PC-9 (cell line): ENCODE measurements around the gene MICAL2. TPM values are rescaled to one million over a fixed set of nuclear protein-coding genes. Genes with fewer than 3 reads are reported as not detected.
A peak's percentile ranks its signal among the peaks of the same experiment; 100 is the strongest.

ENCODE experiments used
- BruUV-seq: library from RNA; stranded (reverse); fragments of 400-500 nt; replicated peaks from 2 replicates; lab custom pipeline; 2021; lab: Mats Ljungman, UMichigan
- CTCF ChIA-PET: fragments of 300-600 bp; sonication (Branson Sonifier 250); formaldehyde crosslinking; loops from one replicate; lab custom pipeline; 2022; ENCODE audit warnings: antibody characterized with exemption; lab: Charles Lee
- POLR2A ChIA-PET: fragments of 300-600 bp; sonication (Branson Sonifier 250); formaldehyde crosslinking; loops from one replicate; lab custom pipeline; 2022; ENCODE audit warnings: antibody characterized with exemption; ENCODE audit not compliant: unreplicated experiment; lab: Charles Lee
- DNase-seq, 2 experiments: peaks; one replicate each; pipeline versions ENCODE4 v3.0.0 to v3.0.0-alpha.2; 2015 to 2022; ENCODE audit warnings: mixed read lengths in 1 of 2
- H2AFZ ChIP-seq: fragments of 200-600 bp; sonication (generic); 2 replicates; pipeline ENCODE4 v1.8.1; 2017; ENCODE audit warnings: antibody characterized with exemption
- H3F3A ChIP-seq: fragments of 200-600 bp; sonication (generic); 2 replicates; pipeline ENCODE4 v1.8.1; 2017; ENCODE audit warnings: antibody characterized with exemption, mild to moderate bottlenecking, low read depth; ENCODE audit not compliant: insufficient read depth
- H3K27ac ChIP-seq: fragments of 200-600 bp; sonication (generic); 2 replicates; pipeline ENCODE4 v1.6.1; 2016; ENCODE audit warnings: mixed run types
- H3K27me3 ChIP-seq: fragments of 200-600 bp; sonication (generic); 2 replicates; pipeline ENCODE4 v1.6.1; 2016; ENCODE audit warnings: low read depth, mixed run types; ENCODE audit not compliant: insufficient read depth
- H3K36me3 ChIP-seq: fragments of 200-600 bp; sonication (generic); 2 replicates; pipeline ENCODE4 v1.6.1; 2016; ENCODE audit warnings: low read depth, mixed run types
- H3K4me1 ChIP-seq: fragments of 200-600 bp; sonication (generic); replicated peaks from 2 replicates; pipeline ENCODE4 v1.6.1; 2016; ENCODE audit warnings: mixed run types; ENCODE audit not compliant: insufficient read depth
- H3K4me2 ChIP-seq: fragments of 200-600 bp; sonication (generic); 2 replicates; pipeline ENCODE4 v1.6.1; 2017; ENCODE audit warnings: mixed run types
- H3K4me3 ChIP-seq: fragments of 200-600 bp; sonication (generic); 2 replicates; pipeline ENCODE4 v1.6.1; 2016; ENCODE audit warnings: mixed run types
- H3K79me2 ChIP-seq: fragments of 200-600 bp; sonication (generic); 2 replicates; pipeline ENCODE4 v1.6.1; 2017; ENCODE audit warnings: low read depth, mixed run types
- H3K9me2 ChIP-seq: fragments of 200-600 bp; sonication (generic); 2 replicates; pipeline ENCODE4 v1.8.1; 2017; ENCODE audit warnings: mild to moderate bottlenecking; ENCODE audit not compliant: insufficient read depth
- H3K9me3 ChIP-seq: fragments of 200-600 bp; sonication (generic); 2 replicates; pipeline ENCODE4 v1.8.1; 2016; ENCODE audit warnings: low read depth; ENCODE audit not compliant: insufficient read depth
- H4K20me1 ChIP-seq: fragments of 200-600 bp; sonication (generic); 2 replicates; pipeline ENCODE4 v1.8.1; 2017; ENCODE audit not compliant: insufficient read depth
- EZH2 ChIP-seq: fragments of 200-600 bp; sonication (generic); IDR thresholded peaks from 2 replicates; pipeline ENCODE4 v1.8.0; 2017; ENCODE audit warnings: antibody characterized with exemption, low read depth
- intact Hi-C: fragments of 100-400 bp; cut with micrococcal nuclease; formaldehyde crosslinking; loops from one replicate; pipeline ENCODE4 v1.10.0; 2022; ENCODE audit not compliant: unreplicated experiment
- total RNA-seq: library from RNA; stranded (reverse); gene quantifications from 2 replicates; pipeline ENCODE4 v1.2.3, GENCODE V29; 2021
- TF ChIP-seq, protein P1 (sequence below): fragments of 200-600 bp; sonication (generic); conservative IDR thresholded peaks from 2 replicates; pipeline ENCODE4 v1.6.1; 2017; ENCODE audit warnings: mixed run types, antibody characterized with exemption, mild to moderate bottlenecking, moderate library complexity

The MICAL2 gene
- total RNA-seq, 1 experiment from 2014 or later = 32.4 TPM

DNA sequence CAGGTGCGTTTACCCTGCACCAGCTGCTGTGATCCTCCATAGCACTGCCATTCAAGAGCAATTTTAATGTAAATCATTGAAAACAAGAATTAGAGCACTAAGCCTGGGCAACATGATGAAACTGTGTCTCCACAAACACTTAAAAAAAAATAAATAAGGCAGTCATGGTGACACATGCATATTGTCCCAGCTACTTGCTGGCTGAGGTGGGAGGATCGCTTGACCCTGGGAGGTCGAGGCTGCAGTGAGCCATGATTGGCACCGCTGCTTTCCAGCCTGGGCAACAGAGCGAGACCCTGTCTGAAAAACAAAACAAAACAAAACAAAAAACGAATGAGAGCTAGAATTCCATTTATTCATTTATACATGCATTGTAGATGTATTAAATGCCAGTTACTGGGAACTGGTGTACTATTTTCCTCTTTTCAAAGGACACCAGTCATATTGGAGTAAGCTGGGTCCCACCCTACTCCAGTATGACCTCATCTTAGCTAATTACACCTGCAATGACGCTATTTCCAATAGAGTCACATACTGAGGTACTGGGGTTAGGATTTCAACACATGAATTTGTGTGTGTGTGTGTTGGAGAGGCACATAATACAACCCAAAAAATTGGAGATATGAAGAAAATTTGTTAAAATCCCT, 101.9 kb downstream of the MICAL2 start:
- Histone ChIP-seq H3K27me3 (no peaks in the 10 kb centered on the region), H3K4me1 (peaks cover 53% of the 10 kb centered on the region), H3K36me3 (peaks cover 12% of the 10 kb centered on the region), H2AFZ (no peak overlapping the region), H4K20me1 (no peaks in the 10 kb centered on the region), H3K4me3 (no peak overlapping the region), H3K27ac (peak overlapping the region; percentile 85; the same call in 1 of the 2 replicates), H3K9me2 (no peaks in the 10 kb centered on the region), H3K4me2 (no peak overlapping the region), H3K9me3 (no peaks in the 10 kb centered on the region), H3K79me2 (no peaks in the 10 kb centered on the region), H3F3A (peaks cover 36% of the 10 kb centered on the region)
- BruUV-seq = no TSS peak
- TF ChIP-seq EZH2 = no peak
- TF ChIP-seq, protein P1, sequence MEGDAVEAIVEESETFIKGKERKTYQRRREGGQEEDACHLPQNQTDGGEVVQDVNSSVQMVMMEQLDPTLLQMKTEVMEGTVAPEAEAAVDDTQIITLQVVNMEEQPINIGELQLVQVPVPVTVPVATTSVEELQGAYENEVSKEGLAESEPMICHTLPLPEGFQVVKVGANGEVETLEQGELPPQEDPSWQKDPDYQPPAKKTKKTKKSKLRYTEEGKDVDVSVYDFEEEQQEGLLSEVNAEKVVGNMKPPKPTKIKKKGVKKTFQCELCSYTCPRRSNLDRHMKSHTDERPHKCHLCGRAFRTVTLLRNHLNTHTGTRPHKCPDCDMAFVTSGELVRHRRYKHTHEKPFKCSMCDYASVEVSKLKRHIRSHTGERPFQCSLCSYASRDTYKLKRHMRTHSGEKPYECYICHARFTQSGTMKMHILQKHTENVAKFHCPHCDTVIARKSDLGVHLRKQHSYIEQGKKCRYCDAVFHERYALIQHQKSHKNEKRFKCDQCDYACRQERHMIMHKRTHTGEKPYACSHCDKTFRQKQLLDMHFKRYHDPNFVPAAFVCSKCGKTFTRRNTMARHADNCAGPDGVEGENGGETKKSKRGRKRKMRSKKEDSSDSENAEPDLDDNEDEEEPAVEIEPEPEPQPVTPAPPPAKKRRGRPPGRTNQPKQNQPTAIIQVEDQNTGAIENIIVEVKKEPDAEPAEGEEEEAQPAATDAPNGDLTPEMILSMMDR = no peak
- CTCF ChIA-PET = no interaction called here
- intact Hi-C loops = no loop called here
- no peak for DNase-seq
- POLR2A ChIA-PET = no interaction called here

DNA sequence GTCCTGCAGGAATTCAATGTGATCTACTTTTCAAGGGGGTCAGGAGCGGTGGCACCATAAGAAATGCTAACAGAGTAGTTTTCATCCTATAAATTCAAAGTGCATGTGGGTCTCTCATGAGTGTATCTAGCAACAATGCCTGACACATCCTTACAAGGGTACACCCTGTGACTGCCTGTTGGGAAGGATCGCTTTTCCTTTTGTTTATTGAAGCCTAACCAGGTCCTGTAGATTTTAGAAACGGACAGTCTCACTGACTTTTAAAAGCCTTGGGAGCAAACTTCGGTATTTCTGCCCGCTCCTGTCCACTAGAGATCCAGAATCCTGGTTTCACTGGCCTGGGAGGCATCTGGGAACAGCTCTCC, 102.4 kb downstream of the MICAL2 start:
- intact Hi-C loops = no loop called here
- Histone ChIP-seq H3K4me2 (no peak overlapping the region), H3K9me3 (no peaks in the 10 kb centered on the region), H3K27ac (peak overlapping the region; percentile 85), H3K4me3 (no peak overlapping the region), H3K9me2 (no peaks in the 10 kb centered on the region), H3K4me1 (peaks cover 53% of the 10 kb centered on the region), H3K79me2 (no peaks in the 10 kb centered on the region), H3F3A (peaks cover 36% of the 10 kb centered on the region), H3K36me3 (peaks cover 12% of the 10 kb centered on the region), H2AFZ (no peak overlapping the region), H4K20me1 (no peaks in the 10 kb centered on the region), H3K27me3 (no peaks in the 10 kb centered on the region)
- POLR2A ChIA-PET = no interaction called here
- no TSS peak for BruUV-seq
- no peak for DNase-seq
- CTCF ChIA-PET = no interaction called here
- TF ChIP-seq, protein P1 = no peak
- TF ChIP-seq EZH2 = no peak

DNA sequence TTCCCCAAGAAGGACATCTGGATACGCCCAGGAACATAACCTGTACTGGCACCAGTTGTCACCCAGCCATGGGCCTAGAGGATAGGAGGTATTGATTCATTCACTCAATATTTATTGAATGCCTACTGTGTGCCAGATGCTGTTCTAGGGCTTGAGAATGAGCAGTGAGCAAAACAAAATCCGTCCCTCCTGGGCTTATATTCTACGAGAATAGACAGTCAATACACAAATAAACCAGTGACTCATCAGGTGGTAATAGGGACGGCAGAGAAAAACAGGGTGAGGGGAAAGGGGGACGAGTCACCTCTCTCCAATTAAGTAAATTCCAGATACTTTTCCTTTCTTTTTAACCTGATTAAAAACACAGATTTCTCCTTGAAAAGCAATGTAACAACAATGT, 103.5 kb downstream of the MICAL2 start:
- Histone ChIP-seq H3K36me3 (peaks cover 7% of the 10 kb centered on the region; the same call in 1 of the 2 replicates), H3K4me1 (peaks cover 54% of the 10 kb centered on the region), H3F3A (peaks cover 36% of the 10 kb centered on the region), H3K9me3 (no peaks in the 10 kb centered on the region), H3K4me3 (no peak overlapping the region), H3K9me2 (no peaks in the 10 kb centered on the region), H3K27ac (peak overlapping the region; percentile 85), H3K4me2 (peak overlapping the region; percentile 49), H3K79me2 (no peaks in the 10 kb centered on the region), H3K27me3 (no peaks in the 10 kb centered on the region), H4K20me1 (no peaks in the 10 kb centered on the region), H2AFZ (no peak overlapping the region)
- intact Hi-C loops = no loop called here
- POLR2A ChIA-PET = no interaction called here
- BruUV-seq = no TSS peak
- CTCF ChIA-PET = no interaction called here
- TF ChIP-seq, protein P1 = no peak
- TF ChIP-seq EZH2 = no peak
- no peak for DNase-seq
